PC-3 (cell line): ENCODE data around the gene MFN1.

ENCODE experiments used
- EZH2 ChIP-seq: fragments of 300-600 bp; sonication (generic); IDR thresholded peaks from one replicate; pipeline ENCODE4 v1.6.1; 2017; ENCODE audit warnings: antibody characterized with exemption, mild to moderate bottlenecking, low read length; ENCODE audit not compliant: unreplicated experiment
- TF ChIP-seq, protein P1 (sequence below): fragments of 300-600 bp; sonication (generic); conservative IDR thresholded peaks from 2 replicates; pipeline ENCODE4 v1.5.1; 2017; ENCODE audit warnings: antibody characterized with exemption, low read depth, mild to moderate bottlenecking, low read length

DNA sequence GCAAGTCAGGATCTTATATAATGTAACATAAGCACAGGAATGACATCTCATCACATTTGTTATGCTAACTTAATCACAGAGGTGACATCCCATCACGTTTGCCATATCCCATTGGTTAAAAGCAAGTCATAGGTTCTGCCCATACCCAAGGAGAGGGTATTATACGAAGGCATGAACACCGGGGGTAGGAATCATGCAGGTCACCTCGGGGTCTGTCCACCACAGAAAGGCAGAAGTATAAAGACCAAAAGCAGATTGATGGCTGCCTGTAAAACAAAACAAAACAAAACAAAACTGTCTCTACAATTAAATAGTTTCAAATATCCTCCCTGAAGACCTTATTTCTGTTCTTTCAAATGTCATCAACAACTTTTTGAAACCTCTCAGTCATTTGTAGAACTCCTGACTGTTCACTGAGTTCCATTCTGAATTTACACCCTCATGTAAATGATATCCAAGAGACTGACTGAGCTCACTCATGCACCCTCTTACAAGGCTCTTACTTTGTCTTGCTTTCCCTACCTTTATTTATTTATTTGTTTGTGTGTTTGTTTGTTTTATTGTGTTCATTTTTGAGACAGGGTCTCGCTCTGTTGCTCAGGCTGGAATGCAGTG, 47.4 kb upstream of the MFN1 start:
- TF ChIP-seq, protein P1, sequence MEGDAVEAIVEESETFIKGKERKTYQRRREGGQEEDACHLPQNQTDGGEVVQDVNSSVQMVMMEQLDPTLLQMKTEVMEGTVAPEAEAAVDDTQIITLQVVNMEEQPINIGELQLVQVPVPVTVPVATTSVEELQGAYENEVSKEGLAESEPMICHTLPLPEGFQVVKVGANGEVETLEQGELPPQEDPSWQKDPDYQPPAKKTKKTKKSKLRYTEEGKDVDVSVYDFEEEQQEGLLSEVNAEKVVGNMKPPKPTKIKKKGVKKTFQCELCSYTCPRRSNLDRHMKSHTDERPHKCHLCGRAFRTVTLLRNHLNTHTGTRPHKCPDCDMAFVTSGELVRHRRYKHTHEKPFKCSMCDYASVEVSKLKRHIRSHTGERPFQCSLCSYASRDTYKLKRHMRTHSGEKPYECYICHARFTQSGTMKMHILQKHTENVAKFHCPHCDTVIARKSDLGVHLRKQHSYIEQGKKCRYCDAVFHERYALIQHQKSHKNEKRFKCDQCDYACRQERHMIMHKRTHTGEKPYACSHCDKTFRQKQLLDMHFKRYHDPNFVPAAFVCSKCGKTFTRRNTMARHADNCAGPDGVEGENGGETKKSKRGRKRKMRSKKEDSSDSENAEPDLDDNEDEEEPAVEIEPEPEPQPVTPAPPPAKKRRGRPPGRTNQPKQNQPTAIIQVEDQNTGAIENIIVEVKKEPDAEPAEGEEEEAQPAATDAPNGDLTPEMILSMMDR, result no peak
- TF ChIP-seq EZH2, result no peak
